HepG2 (cell line): ENCODE data around the gene ALPK3.

Experiments
- HCFC1 ChIP-seq: fragments of 150-350 bp; IDR thresholded peaks from 2 replicates; pipeline ENCODE4 v1.6.1; 2014; ENCODE audit warnings: low read depth, low read length
- PRPF4 ChIP-seq: fragments of 200-400 bp; formaldehyde crosslinking; IDR thresholded peaks from 2 replicates; pipeline ENCODE4 v1.6.1; 2016; ENCODE audit warnings: low read length, low read depth; ENCODE audit not compliant: poor library complexity, severe bottlenecking
- REST ChIP-seq, 2 experiments: IDR thresholded peaks; 2 replicates each; pipeline ENCODE4 v1.6.1; 2011 to 2012; ENCODE audit warnings: low read length in 2 of 2, borderline replicate concordance in 1 of 2, low read depth in 1 of 2, mild to moderate bottlenecking in 1 of 2, moderate library complexity in 1 of 2
- STAG1 ChIP-seq: sonication (generic); formaldehyde crosslinking; IDR thresholded peaks from 2 replicates; pipeline ENCODE4 v1.4.0; 2020; ENCODE audit warnings: missing genetic modification reagents
- ZNF263 ChIP-seq: sonication (generic); formaldehyde crosslinking; IDR thresholded peaks from 2 replicates; pipeline ENCODE4 v1.4.0; 2020; ENCODE audit warnings: missing genetic modification reagents
- ZNF317 ChIP-seq: sonication (generic); formaldehyde crosslinking; IDR thresholded peaks from 2 replicates; pipeline ENCODE4 v1.5.0; 2020; ENCODE audit warnings: mild to moderate bottlenecking, missing genetic modification reagents
- ZNF660 ChIP-seq: sonication (generic); formaldehyde crosslinking; IDR thresholded peaks from 2 replicates; pipeline ENCODE4 v1.5.1; 2020; ENCODE audit warnings: mild to moderate bottlenecking, low read depth, missing genetic modification reagents, borderline replicate concordance
- TF ChIP-seq, protein P1 (sequence below): sonication (generic); formaldehyde crosslinking; IDR thresholded peaks from 2 replicates; pipeline ENCODE4 v1.5.0; 2020; ENCODE audit warnings: mild to moderate bottlenecking, missing genetic modification reagents, moderate library complexity
- TF ChIP-seq, protein P2 (sequence below): IDR thresholded peaks from 2 replicates; pipeline ENCODE4 v1.6.1; 2016; ENCODE audit warnings: control low read depth

GRCh38 chr15:84791763-84792162, 25.4 kb upstream of the ALPK3 start:
- TF ChIP-seq, protein P1, sequence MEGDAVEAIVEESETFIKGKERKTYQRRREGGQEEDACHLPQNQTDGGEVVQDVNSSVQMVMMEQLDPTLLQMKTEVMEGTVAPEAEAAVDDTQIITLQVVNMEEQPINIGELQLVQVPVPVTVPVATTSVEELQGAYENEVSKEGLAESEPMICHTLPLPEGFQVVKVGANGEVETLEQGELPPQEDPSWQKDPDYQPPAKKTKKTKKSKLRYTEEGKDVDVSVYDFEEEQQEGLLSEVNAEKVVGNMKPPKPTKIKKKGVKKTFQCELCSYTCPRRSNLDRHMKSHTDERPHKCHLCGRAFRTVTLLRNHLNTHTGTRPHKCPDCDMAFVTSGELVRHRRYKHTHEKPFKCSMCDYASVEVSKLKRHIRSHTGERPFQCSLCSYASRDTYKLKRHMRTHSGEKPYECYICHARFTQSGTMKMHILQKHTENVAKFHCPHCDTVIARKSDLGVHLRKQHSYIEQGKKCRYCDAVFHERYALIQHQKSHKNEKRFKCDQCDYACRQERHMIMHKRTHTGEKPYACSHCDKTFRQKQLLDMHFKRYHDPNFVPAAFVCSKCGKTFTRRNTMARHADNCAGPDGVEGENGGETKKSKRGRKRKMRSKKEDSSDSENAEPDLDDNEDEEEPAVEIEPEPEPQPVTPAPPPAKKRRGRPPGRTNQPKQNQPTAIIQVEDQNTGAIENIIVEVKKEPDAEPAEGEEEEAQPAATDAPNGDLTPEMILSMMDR (CRISPR knock-in tag) = no peak
- TF ChIP-seq STAG1 (CRISPR knock-in tag) (no peak), REST (IDR thresholded peaks at IDR 0.05; ENCODE audit: borderline replicate concordance in 1 of 2, low read depth in 1 of 2, low read length in 2 of 2) (no peak), ZNF263 (CRISPR knock-in tag) (no peak), ZNF660 (CRISPR knock-in tag) (no peak), ZNF317 (no peak), PRPF4 (no peak), HCFC1 (no peak)
- TF ChIP-seq, protein P2, sequence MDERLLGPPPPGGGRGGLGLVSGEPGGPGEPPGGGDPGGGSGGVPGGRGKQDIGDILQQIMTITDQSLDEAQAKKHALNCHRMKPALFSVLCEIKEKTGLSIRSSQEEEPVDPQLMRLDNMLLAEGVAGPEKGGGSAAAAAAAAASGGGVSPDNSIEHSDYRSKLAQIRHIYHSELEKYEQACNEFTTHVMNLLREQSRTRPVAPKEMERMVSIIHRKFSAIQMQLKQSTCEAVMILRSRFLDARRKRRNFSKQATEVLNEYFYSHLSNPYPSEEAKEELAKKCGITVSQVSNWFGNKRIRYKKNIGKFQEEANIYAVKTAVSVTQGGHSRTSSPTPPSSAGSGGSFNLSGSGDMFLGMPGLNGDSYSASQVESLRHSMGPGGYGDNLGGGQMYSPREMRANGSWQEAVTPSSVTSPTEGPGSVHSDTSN (CRISPR knock-in tag) = no peak
